Nephron (organoid): ENCODE data around the gene CCIN.
A peak's percentile ranks its signal among the peaks of the same experiment; 100 is the strongest.

Experiments used
- H3K27ac Mint-ChIP-seq, 3 experiments: 2 replicates each; pipeline ENCODE4 v1.8.0; 2020; ENCODE audit warnings: mixed read lengths in 3 of 3, mild to moderate bottlenecking in 2 of 3, moderate library complexity in 1 of 3
- H3K27me3 Mint-ChIP-seq: 2 replicates; pipeline ENCODE4 v1.8.0; 2021; ENCODE audit warnings: low read depth, mild to moderate bottlenecking, moderate library complexity, mixed read lengths
- H3K36me3 Mint-ChIP-seq: 2 replicates; pipeline ENCODE4 v1.8.0; 2020; ENCODE audit warnings: low read depth, mixed read lengths
- H3K4me1 Mint-ChIP-seq: 2 replicates; pipeline ENCODE4 v1.8.0; 2020; ENCODE audit warnings: mixed read lengths
- H3K4me3 Mint-ChIP-seq, 3 experiments: 2 replicates each; pipeline ENCODE4 v1.8.0; 2020; ENCODE audit warnings: mild to moderate bottlenecking in 3 of 3, mixed read lengths in 3 of 3, moderate library complexity in 2 of 3
- H3K9me3 Mint-ChIP-seq: 2 replicates; pipeline ENCODE4 v1.8.0; 2020; ENCODE audit warnings: mixed read lengths
- CTCF ChIP-seq, 3 experiments: fragments of 200-600 bp; sonication (generic); IDR thresholded peaks; one replicate each; pipeline ENCODE4 v1.5.0; 2021; ENCODE audit warnings: antibody characterized with exemption in 3 of 3; ENCODE audit not compliant: unreplicated experiment in 3 of 3

CCIN gene

GRCh38 chr9:36187414-36187813 is 18.2 kb downstream of the CCIN start:
- no peaks in the 10 kb centered on the region for H3K36me3 Mint-ChIP-seq
- TF ChIP-seq CTCF (IDR thresholded peaks at IDR 0.05; ENCODE audit: unreplicated experiment in 3 of 3), result no peak
- peaks cover 13% of the 10 kb centered on the region for H3K4me1 Mint-ChIP-seq
- H3K9me3 Mint-ChIP-seq, result no peaks in the 10 kb centered on the region
- no peak overlapping the region for H3K4me3 Mint-ChIP-seq
- no peaks in the 10 kb centered on the region for H3K27me3 Mint-ChIP-seq
- H3K27ac Mint-ChIP-seq, result no peak overlapping the region

GRCh38 chr9:36188212-36188611 is 19.0 kb downstream of the CCIN start:
- Mint-ChIP-seq H3K36me3 (no peaks in the 10 kb centered on the region), H3K4me1 (peaks cover 20% of the 10 kb centered on the region), H3K27me3 (no peaks in the 10 kb centered on the region)

GRCh38 chr9:36189976-36190375 is 20.8 kb downstream of the CCIN start:
- Mint-ChIP-seq H3K27ac (peak overlapping the region; percentile 64 to 97 (median 93)), H3K9me3 (no peaks in the 10 kb centered on the region), H3K4me1 (peaks cover 38% of the 10 kb centered on the region), H3K27me3 (no peaks in the 10 kb centered on the region), H3K36me3 (peaks cover 13% of the 10 kb centered on the region), H3K4me3 (peak overlapping the region; percentile 88 to 94 (median 90))
- no peak for TF ChIP-seq CTCF (IDR thresholded peaks at IDR 0.05; ENCODE audit: unreplicated experiment in 3 of 3)

More at GRCh38 chr9:36188212-36188611, 19.0 kb downstream of the CCIN start:
- TF ChIP-seq CTCF (IDR thresholded peaks at IDR 0.05; ENCODE audit: unreplicated experiment in 3 of 3), result no peak
- no peak overlapping the region for H3K4me3 Mint-ChIP-seq
- no peaks in the 10 kb centered on the region for H3K9me3 Mint-ChIP-seq
- no peak overlapping the region for H3K27ac Mint-ChIP-seq

- TF ChIP-seq CTCF (IDR thresholded peaks at IDR 0.05; ENCODE audit: unreplicated experiment in 3 of 3), result peak; percentile 46 to 54 (median 52)
- H3K27me3 Mint-ChIP-seq, result no peaks in the 10 kb centered on the region
- H3K4me3 Mint-ChIP-seq, result peak within 1 kb of the TSS; percentile 88 to 94 (median 90)
- peaks cover 19% of the 10 kb centered on the region for H3K36me3 Mint-ChIP-seq
- H3K4me1 Mint-ChIP-seq, result peaks cover 42% of the 10 kb centered on the region
- H3K9me3 Mint-ChIP-seq, result no peaks in the 10 kb centered on the region
- H3K27ac Mint-ChIP-seq, result peak within 1 kb of the TSS; percentile 64 to 97 (median 93)
Observed at GRCh38 chr9:36190388-36191289, 21.5 kb downstream of the CCIN start, which contains the start of gene CLTA. Gene CLTA (plus strand): TSS chr9:36190921. CDS start chr9:36191057, 136 bp downstream.

DNA sequence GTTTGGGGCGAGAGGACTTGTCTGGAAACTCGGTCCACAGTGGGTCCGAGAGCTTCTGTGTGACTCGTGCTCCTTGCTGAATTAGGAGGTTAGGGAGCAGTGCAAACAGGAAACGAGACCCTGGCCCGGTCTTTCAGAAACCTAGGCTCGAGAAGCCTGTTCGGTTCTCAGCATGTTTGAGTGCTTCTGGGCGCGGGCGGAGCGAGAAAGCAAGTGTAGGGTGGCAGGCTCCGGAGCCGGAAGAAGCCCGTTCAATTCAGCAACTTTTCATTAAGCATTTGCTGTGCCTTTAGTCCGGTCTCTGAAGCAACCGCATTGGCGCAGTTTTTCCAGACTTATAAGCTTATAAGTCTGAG is 22.1 kb downstream of the CCIN start:
- no peak for TF ChIP-seq CTCF (IDR thresholded peaks at IDR 0.05; ENCODE audit: unreplicated experiment in 3 of 3)
- Mint-ChIP-seq H3K9me3 (no peaks in the 10 kb centered on the region), H3K4me1 (peaks cover 42% of the 10 kb centered on the region), H3K4me3 (peak overlapping the region; percentile 88 to 90 (median 89)), H3K27me3 (no peaks in the 10 kb centered on the region), H3K36me3 (peaks cover 19% of the 10 kb centered on the region), H3K27ac (peak overlapping the region; percentile 64 to 92 (median 80))
